Measurements from ENCODE around the gene HPCA.

Gene HPCA

GRCh38 chr1:32893198-32894018, 7.1 kb downstream of the HPCA start:
- H3K9ac ChIP-seq (ENCODE audit: low read depth, low read length): peak overlapping the region; percentile 54
- H3K36me3 ChIP-seq (ENCODE audit: control insufficient read depth, insufficient read depth, low read length): peaks cover 2% of the 10 kb centered on the region
- H3K9me3 ChIP-seq (ENCODE audit: control insufficient read depth, insufficient read depth, low read length): no peaks in the 10 kb centered on the region
- no peaks in the 10 kb centered on the region for H3K4me1 ChIP-seq (ENCODE audit: control insufficient read depth, insufficient read depth, low read length)
- peaks cover 47% of the 10 kb centered on the region for H3K27me3 ChIP-seq (ENCODE audit: control insufficient read depth, insufficient read depth, low read length)
- peak overlapping the region; percentile 76 for H3K4me3 ChIP-seq (ENCODE audit: low read depth, low read length)

GRCh38 chr1:32894019-32894600, 7.8 kb downstream of the HPCA start:
- Histone ChIP-seq H3K9me3 (ENCODE audit: control insufficient read depth, insufficient read depth, low read length) (no peaks in the 10 kb centered on the region), H3K27me3 (ENCODE audit: control insufficient read depth, insufficient read depth, low read length) (peaks cover 50% of the 10 kb centered on the region), H3K9ac (ENCODE audit: low read depth, low read length) (no peak overlapping the region), H3K36me3 (ENCODE audit: control insufficient read depth, insufficient read depth, low read length) (peaks cover 2% of the 10 kb centered on the region), H3K4me1 (ENCODE audit: control insufficient read depth, insufficient read depth, low read length) (no peaks in the 10 kb centered on the region), H3K4me3 (ENCODE audit: low read depth, low read length) (peak overlapping the region; percentile 76)

- no peaks in the 10 kb centered on the region for H3K9me3 ChIP-seq (ENCODE audit: control insufficient read depth, insufficient read depth, low read length)
- H3K9ac ChIP-seq (ENCODE audit: low read depth, low read length): no peak overlapping the region
- peaks cover 2% of the 10 kb centered on the region for H3K36me3 ChIP-seq (ENCODE audit: control insufficient read depth, insufficient read depth, low read length)
- H3K4me1 ChIP-seq (ENCODE audit: control insufficient read depth, insufficient read depth, low read length): no peaks in the 10 kb centered on the region
- H3K27me3 ChIP-seq (ENCODE audit: control insufficient read depth, insufficient read depth, low read length): peaks cover 50% of the 10 kb centered on the region
- no peak overlapping the region for H3K4me3 ChIP-seq (ENCODE audit: low read depth, low read length)
Measured at GRCh38 chr1:32894681-32895080, 8.4 kb downstream of the HPCA start.

GRCh38 chr1:32895325-32896215, 9.3 kb downstream of the HPCA start:
- H3K27me3 ChIP-seq (ENCODE audit: control insufficient read depth, insufficient read depth, low read length): peaks cover 50% of the 10 kb centered on the region
- H3K4me3 ChIP-seq (ENCODE audit: low read depth, low read length): no peak overlapping the region
- H3K9me3 ChIP-seq (ENCODE audit: control insufficient read depth, insufficient read depth, low read length): no peaks in the 10 kb centered on the region
- H3K9ac ChIP-seq (ENCODE audit: low read depth, low read length): no peak overlapping the region
- peaks cover 2% of the 10 kb centered on the region for H3K36me3 ChIP-seq (ENCODE audit: control insufficient read depth, insufficient read depth, low read length)
- no peaks in the 10 kb centered on the region for H3K4me1 ChIP-seq (ENCODE audit: control insufficient read depth, insufficient read depth, low read length)

GRCh38 chr1:32896451-32896850, 10.2 kb downstream of the HPCA start:
- Histone ChIP-seq H3K4me3 (ENCODE audit: low read depth, low read length) (no peak overlapping the region), H3K27me3 (ENCODE audit: control insufficient read depth, insufficient read depth, low read length) (peaks cover 45% of the 10 kb centered on the region), H3K4me1 (ENCODE audit: control insufficient read depth, insufficient read depth, low read length) (no peaks in the 10 kb centered on the region), H3K36me3 (ENCODE audit: control insufficient read depth, insufficient read depth, low read length) (peaks cover 2% of the 10 kb centered on the region), H3K9ac (ENCODE audit: low read depth, low read length) (no peak overlapping the region), H3K9me3 (ENCODE audit: control insufficient read depth, insufficient read depth, low read length) (no peaks in the 10 kb centered on the region)

GRCh38 chr1:32897082-32898049, 11.1 kb downstream of the HPCA start:
- Histone ChIP-seq H3K36me3 (ENCODE audit: control insufficient read depth, insufficient read depth, low read length) (peaks cover 2% of the 10 kb centered on the region), H3K27me3 (ENCODE audit: control insufficient read depth, insufficient read depth, low read length) (peaks cover 43% of the 10 kb centered on the region), H3K4me1 (ENCODE audit: control insufficient read depth, insufficient read depth, low read length) (no peaks in the 10 kb centered on the region), H3K4me3 (ENCODE audit: low read depth, low read length) (no peak overlapping the region), H3K9ac (ENCODE audit: low read depth, low read length) (no peak overlapping the region), H3K9me3 (ENCODE audit: control insufficient read depth, insufficient read depth, low read length) (no peaks in the 10 kb centered on the region)

GRCh38 chr1:32898056-32898455, 11.8 kb downstream of the HPCA start:
- Histone ChIP-seq H3K9me3 (ENCODE audit: control insufficient read depth, insufficient read depth, low read length) (no peaks in the 10 kb centered on the region), H3K4me1 (ENCODE audit: control insufficient read depth, insufficient read depth, low read length) (no peaks in the 10 kb centered on the region), H3K36me3 (ENCODE audit: control insufficient read depth, insufficient read depth, low read length) (no peaks in the 10 kb centered on the region), H3K4me3 (ENCODE audit: low read depth, low read length) (no peak overlapping the region), H3K9ac (ENCODE audit: low read depth, low read length) (no peak overlapping the region), H3K27me3 (ENCODE audit: control insufficient read depth, insufficient read depth, low read length) (peaks cover 41% of the 10 kb centered on the region)

GRCh38 chr1:32898958-32899357, 12.7 kb downstream of the HPCA start:
- no peaks in the 10 kb centered on the region for H3K9me3 ChIP-seq (ENCODE audit: control insufficient read depth, insufficient read depth, low read length)
- no peak overlapping the region for H3K4me3 ChIP-seq (ENCODE audit: low read depth, low read length)
- H3K4me1 ChIP-seq (ENCODE audit: control insufficient read depth, insufficient read depth, low read length): no peaks in the 10 kb centered on the region
- H3K9ac ChIP-seq (ENCODE audit: low read depth, low read length): no peak overlapping the region
- H3K36me3 ChIP-seq (ENCODE audit: control insufficient read depth, insufficient read depth, low read length): no peaks in the 10 kb centered on the region
- H3K27me3 ChIP-seq (ENCODE audit: control insufficient read depth, insufficient read depth, low read length): peaks cover 41% of the 10 kb centered on the region

- Histone ChIP-seq H3K9ac (ENCODE audit: low read depth, low read length) (no peak overlapping the region), H3K4me3 (ENCODE audit: low read depth, low read length) (no peak overlapping the region), H3K4me1 (ENCODE audit: control insufficient read depth, insufficient read depth, low read length) (no peaks in the 10 kb centered on the region), H3K27me3 (ENCODE audit: control insufficient read depth, insufficient read depth, low read length) (peaks cover 41% of the 10 kb centered on the region), H3K36me3 (ENCODE audit: control insufficient read depth, insufficient read depth, low read length) (no peaks in the 10 kb centered on the region), H3K9me3 (ENCODE audit: control insufficient read depth, insufficient read depth, low read length) (no peaks in the 10 kb centered on the region)
Measured at GRCh38 chr1:32899586-32900296, 13.4 kb downstream of the HPCA start.

- H3K9me3 ChIP-seq (ENCODE audit: control insufficient read depth, insufficient read depth, low read length): no peaks in the 10 kb centered on the region
- H3K9ac ChIP-seq (ENCODE audit: low read depth, low read length): no peak overlapping the region
- H3K27me3 ChIP-seq (ENCODE audit: control insufficient read depth, insufficient read depth, low read length): peaks cover 41% of the 10 kb centered on the region
Measured at GRCh38 chr1:32900371-32900955, 14.2 kb downstream of the HPCA start.

More at GRCh38 chr1:32900371-32900955, 14.2 kb downstream of the HPCA start:
- H3K36me3 ChIP-seq (ENCODE audit: control insufficient read depth, insufficient read depth, low read length): no peaks in the 10 kb centered on the region
- peak overlapping the region; percentile 67 for H3K4me3 ChIP-seq (ENCODE audit: low read depth, low read length)
- H3K4me1 ChIP-seq (ENCODE audit: control insufficient read depth, insufficient read depth, low read length): no peaks in the 10 kb centered on the region
